Measurements from ENCODE around the gene FAM20B. TPM values are rescaled to one million over a fixed set of nuclear protein-coding genes. Genes with fewer than 3 reads are reported as not detected.

The FAM20B gene
- total and polyA plus RNA-seq, 2 donors (not counting 1 experiment from before 2014, with no cell fraction given), result 5.2 to 32.8 TPM

GRCh38 chr1:179090923-179091322, 65.2 kb downstream of the FAM20B start:
- no peak for DNase-seq
- peak overlapping the region in 1 of 2 donors; percentile 25 for H3K27ac ChIP-seq (ENCODE audit: low read length in 2 of 2)
- CTCF ChIA-PET, result interaction anchor here (1.1 kb wide), 1 partner anchor 30 kb away, joined by 3 read pairs; no protein-coding TSS in a partner anchor
- Mint-ChIP-seq H3K4me3 (no peak overlapping the region), H3K27me3 (no peaks in the 10 kb centered on the region), H3K9me3 (ENCODE audit: insufficient read depth) (no peaks in the 10 kb centered on the region), H3K4me1 (peaks cover 42% of the 10 kb centered on the region), H3K27ac (peak overlapping the region; percentile 73)
- no peak for TF ChIP-seq EZH2 (IDR thresholded peaks at IDR 0.05; ENCODE audit: borderline replicate concordance, insufficient read depth, low read depth, low read length, poor library complexity, severe bottlenecking)
- no peak for TF ChIP-seq CTCF (IDR thresholded peaks at IDR 0.05)
- no peak overlapping the region for H3K9ac ChIP-seq (ENCODE audit: low read length)
- intact Hi-C loops (cut with micrococcal nuclease), result no loop called here
- POLR2A ChIA-PET, result no interaction called here
- no peak overlapping the region for H3K4me3 ChIP-seq (ENCODE audit: control extremely low read depth in 1 of 5, extremely low read depth in 1 of 5, insufficient read depth in 1 of 5, low read depth in 2 of 5, low read length in 4 of 5)
- no peaks in the 10 kb centered on the region for H3K9me3 ChIP-seq (ENCODE audit: control extremely low read depth in 1 of 3, control insufficient read depth in 2 of 3, insufficient read depth in 1 of 3, low read length in 2 of 3)
- peaks cover 26 to 36% of the 10 kb centered on the region in 2 donors for H3K4me1 ChIP-seq (ENCODE audit: control insufficient read depth in 2 of 2, insufficient read depth in 2 of 2, low read length in 2 of 2)
- H3K27me3 ChIP-seq (replicated peaks in 1 of 4; ENCODE audit: control extremely low read depth in 1 of 4, control insufficient read depth in 3 of 4, insufficient read depth in 4 of 4, low read length in 3 of 4), result no peaks in the 10 kb centered on the region
- no peak for ATAC-seq (ENCODE audit: low read depth)
- no peak overlapping the region for H2AFZ ChIP-seq (ENCODE audit: insufficient read depth, low read depth, low read length, poor library complexity, severe bottlenecking)
- H3K79me2 ChIP-seq (ENCODE audit: control insufficient read depth, insufficient read depth, low read length), result peaks cover 51% of the 10 kb centered on the region
- 100% methylated on average over 2 of the region's 4 CpGs for WGBS (ENCODE audit: insufficient coverage)
- peaks cover 25% of the 10 kb centered on the region for H4K20me1 ChIP-seq (ENCODE audit: control insufficient read depth, insufficient read depth, low read length, poor library complexity, severe bottlenecking)
- peaks cover 6 to 74% of the 10 kb centered on the region in 2 experiments for H3K36me3 ChIP-seq (replicated peaks in 1 of 2; ENCODE audit: control extremely low read depth in 1 of 2, control insufficient read depth in 1 of 2, extremely low read depth in 1 of 2, insufficient read depth in 2 of 2, low read length in 1 of 2)
- H3K4me2 ChIP-seq (replicated peaks; ENCODE audit: low read depth, low read length, poor library complexity, severe bottlenecking), result no peak overlapping the region

GRCh38 chr1:179091691-179092165, 66.0 kb downstream of the FAM20B start:
- peaks cover 26 to 34% of the 10 kb centered on the region in 2 donors for H3K4me1 ChIP-seq (ENCODE audit: control insufficient read depth in 2 of 2, insufficient read depth in 2 of 2, low read length in 2 of 2)
- H3K4me1 Mint-ChIP-seq, result peaks cover 37% of the 10 kb centered on the region
- peak overlapping the region in 1 of 2 donors; percentile 4 for H3K27ac ChIP-seq (ENCODE audit: low read length in 2 of 2)
- H3K9ac ChIP-seq (ENCODE audit: low read length), result no peak overlapping the region
- intact Hi-C loops (cut with micrococcal nuclease), result no loop called here
- no peak overlapping the region for H2AFZ ChIP-seq (ENCODE audit: insufficient read depth, low read depth, low read length, poor library complexity, severe bottlenecking)
- peak; percentile 10 for DNase-seq
- WGBS (ENCODE audit: insufficient coverage), result 92% methylated on average over 5 of the region's 5 CpGs
- H3K4me3 ChIP-seq (ENCODE audit: control extremely low read depth in 1 of 5, extremely low read depth in 1 of 5, insufficient read depth in 1 of 5, low read depth in 2 of 5, low read length in 4 of 5), result no peak overlapping the region
- H3K4me3 Mint-ChIP-seq, result no peak overlapping the region
- H4K20me1 ChIP-seq (ENCODE audit: control insufficient read depth, insufficient read depth, low read length, poor library complexity, severe bottlenecking), result peaks cover 24% of the 10 kb centered on the region
- ChIA-PET CTCF (interaction anchor here (1.6 kb wide), 1 partner anchor 8 kb away, joined by 4 read pairs; no protein-coding TSS in a partner anchor), POLR2A (no interaction called here)
- no peaks in the 10 kb centered on the region for H3K9me3 ChIP-seq (ENCODE audit: control extremely low read depth in 1 of 3, control insufficient read depth in 2 of 3, insufficient read depth in 1 of 3, low read length in 2 of 3)
- TF ChIP-seq CTCF (IDR thresholded peaks at IDR 0.05), result no peak
- TF ChIP-seq EZH2 (IDR thresholded peaks at IDR 0.05; ENCODE audit: borderline replicate concordance, insufficient read depth, low read depth, low read length, poor library complexity, severe bottlenecking), result no peak
- peak overlapping the region; percentile 73 for H3K27ac Mint-ChIP-seq
- H3K27me3 ChIP-seq (replicated peaks in 1 of 4; ENCODE audit: control extremely low read depth in 1 of 4, control insufficient read depth in 3 of 4, insufficient read depth in 4 of 4, low read length in 3 of 4), result no peaks in the 10 kb centered on the region
- ATAC-seq (ENCODE audit: low read depth), result no peak
- no peaks in the 10 kb centered on the region for H3K9me3 Mint-ChIP-seq (ENCODE audit: insufficient read depth)
- H3K36me3 ChIP-seq (replicated peaks in 1 of 2; ENCODE audit: control extremely low read depth in 1 of 2, control insufficient read depth in 1 of 2, extremely low read depth in 1 of 2, insufficient read depth in 2 of 2, low read length in 1 of 2), result peaks cover 7 to 76% of the 10 kb centered on the region in 2 experiments
- no peak overlapping the region for H3K4me2 ChIP-seq (replicated peaks; ENCODE audit: low read depth, low read length, poor library complexity, severe bottlenecking)
- no peaks in the 10 kb centered on the region for H3K27me3 Mint-ChIP-seq
- H3K79me2 ChIP-seq (ENCODE audit: control insufficient read depth, insufficient read depth, low read length), result peaks cover 46% of the 10 kb centered on the region

Measured in B cell (primary cell).